Cerebellar nuclear complex (tissue), 1 donor: ENCODE measurements around the gene KCMF1.

ENCODE experiments used
- DNase-seq, 2 experiments: peaks; one replicate each; lab custom pipeline; 2025; lab: John Stamatoyannopoulos, UW

Gene KCMF1

DNA sequence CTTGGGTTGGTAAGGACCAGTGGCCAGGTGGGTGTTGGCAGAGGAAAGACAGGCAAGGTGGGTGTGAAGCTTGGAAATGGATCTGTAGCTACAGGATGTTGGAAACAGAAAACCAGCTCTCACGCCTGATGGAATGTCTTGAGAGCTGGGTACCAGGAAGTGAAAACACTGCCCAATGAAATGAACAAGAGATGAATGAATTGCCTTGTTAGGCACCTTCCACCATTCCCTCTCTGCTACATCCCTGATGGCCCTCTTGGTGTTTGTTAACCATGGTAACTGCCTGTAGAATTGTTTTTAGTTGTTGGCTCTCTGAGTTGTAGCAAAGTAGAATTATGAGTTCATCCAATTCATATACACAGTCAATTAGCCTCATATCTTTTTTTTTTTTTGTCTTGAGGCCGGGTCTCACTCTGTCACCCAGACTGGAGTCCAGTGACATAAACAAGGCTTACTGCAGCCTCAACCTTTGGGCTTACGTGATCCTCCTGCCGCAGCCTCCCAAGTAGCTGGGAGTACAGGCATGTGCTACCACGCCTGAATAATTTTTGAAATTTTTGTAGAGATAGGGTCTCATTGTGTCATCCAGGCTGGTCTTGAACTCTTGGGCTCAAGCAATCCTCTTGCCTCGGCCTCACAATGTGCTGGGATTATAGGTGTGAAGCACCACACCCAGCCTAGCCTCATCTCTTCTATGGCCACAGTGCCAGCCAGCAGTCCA lies 9.5 kb downstream of the KCMF1 start:
- DNase-seq = no peak

DNA sequence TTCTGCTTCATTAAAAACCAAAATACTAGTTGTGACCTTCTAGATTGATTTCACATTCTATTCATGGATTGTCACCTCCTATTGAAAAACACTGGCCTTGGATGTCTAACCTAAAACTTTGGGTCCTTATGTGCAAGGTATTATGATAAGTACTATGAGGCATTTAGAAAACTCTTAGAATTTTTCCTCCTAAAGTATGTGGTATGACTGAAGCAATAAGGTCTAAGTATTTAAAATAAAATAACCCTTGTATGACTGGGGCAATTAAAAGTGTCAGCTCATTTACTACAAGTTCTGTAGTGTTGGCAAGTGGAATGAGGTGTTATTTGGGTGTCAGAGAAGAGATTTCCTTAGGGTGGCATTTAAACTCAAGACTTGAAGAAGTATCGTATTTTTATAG lies 15.1 kb downstream of the KCMF1 start:
- DNase-seq = no peak

GRCh38 chr2:84989422-84989821 lies 18.5 kb downstream of the KCMF1 start:
- DNase-seq = no peak

DNA sequence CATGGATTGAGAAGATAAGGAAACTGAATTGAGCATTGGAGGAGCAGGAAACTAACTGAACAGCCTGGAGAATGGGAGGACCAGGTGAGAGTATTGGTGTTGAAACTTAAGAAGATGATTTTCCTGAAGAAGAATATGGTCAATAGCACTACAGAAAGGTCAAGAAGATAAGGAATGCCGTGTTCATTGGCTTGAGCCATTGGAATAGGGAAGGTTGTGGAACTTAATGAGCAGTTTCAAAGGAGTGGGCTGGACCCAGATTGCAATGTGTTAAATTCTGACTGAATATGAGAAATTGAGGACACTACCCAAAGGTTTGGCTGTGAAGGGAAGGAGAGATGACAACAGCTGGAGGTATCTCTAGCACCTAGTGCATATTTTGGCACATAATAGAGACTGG lies 19.0 kb downstream of the KCMF1 start:
- DNase-seq = no peak

- DNase-seq = no peak
Measured at GRCh38 chr2:84991404-84992160, 20.6 kb downstream of the KCMF1 start.

- no peak for DNase-seq
Measured at GRCh38 chr2:84995826-84996225, 24.9 kb downstream of the KCMF1 start.

- DNase-seq = no peak
Measured at GRCh38 chr2:84996909-84997308, 25.9 kb downstream of the KCMF1 start.

DNA sequence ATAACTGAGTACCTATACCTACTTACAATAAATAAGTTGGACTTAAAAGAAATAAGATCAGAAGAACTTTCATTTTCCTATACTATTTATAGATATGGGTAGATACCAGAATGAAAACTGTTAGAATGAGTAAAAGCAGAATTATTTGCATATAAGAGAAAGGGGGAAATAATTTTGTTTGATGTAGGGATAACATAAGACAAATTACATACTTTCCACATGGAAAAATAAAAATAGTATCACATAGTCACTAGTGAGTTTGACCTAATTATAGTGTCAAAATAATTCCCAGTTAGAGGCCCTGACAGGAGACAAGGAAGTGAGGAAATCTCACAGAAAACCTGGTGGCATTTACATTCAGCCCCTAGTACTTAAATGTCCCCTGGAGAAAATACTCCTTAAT lies 28.6 kb downstream of the KCMF1 start:
- DNase-seq = no peak

GRCh38 chr2:85001595-85001994 lies 30.6 kb downstream of the KCMF1 start:
- no peak for DNase-seq

DNA sequence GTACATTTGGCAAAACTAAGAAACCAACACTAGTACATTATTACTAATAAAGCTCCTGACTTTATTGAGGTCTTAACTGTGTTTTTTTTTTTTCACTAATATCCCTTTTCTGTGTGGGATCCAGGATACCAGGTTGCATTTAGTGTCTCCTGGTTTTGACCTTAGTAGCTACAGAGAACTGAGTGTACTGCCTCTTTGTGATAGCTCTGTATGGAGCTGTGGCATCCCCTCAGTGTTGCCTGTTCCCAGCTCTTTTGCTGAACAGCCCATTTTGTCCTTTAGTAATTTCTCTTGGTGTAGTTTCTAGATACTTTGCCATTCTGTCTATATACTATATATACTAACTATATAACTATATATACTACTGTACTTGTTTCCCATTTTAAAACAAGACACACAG lies 31.6 kb downstream of the KCMF1 start:
- no peak for DNase-seq

DNA sequence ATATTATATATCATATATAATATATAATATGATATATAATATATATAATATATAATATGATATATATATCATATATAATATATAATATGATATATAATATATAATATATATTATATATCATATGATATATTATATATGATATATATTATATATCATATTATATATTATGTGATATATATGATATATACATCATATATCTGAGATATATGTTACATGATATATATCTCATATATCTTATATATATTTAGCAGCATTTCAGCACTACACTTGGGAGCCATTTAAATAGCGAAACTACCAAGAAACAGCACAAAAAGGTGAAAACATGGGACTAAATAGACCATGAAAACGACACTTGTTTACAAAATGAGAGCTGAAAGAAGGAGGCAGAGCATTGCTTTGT lies 37.3 kb downstream of the KCMF1 start:
- DNase-seq = no peak

- DNase-seq = no peak
Measured at GRCh38 chr2:85009019-85009618, 38.2 kb downstream of the KCMF1 start.

- DNase-seq = no peak
Measured at GRCh38 chr2:85010404-85010803, 39.4 kb downstream of the KCMF1 start.

GRCh38 chr2:85011098-85011497 lies 40.1 kb downstream of the KCMF1 start:
- DNase-seq = no peak

GRCh38 chr2:85011747-85012146 lies 40.8 kb downstream of the KCMF1 start:
- no peak for DNase-seq

GRCh38 chr2:85012431-85012830 lies 41.5 kb downstream of the KCMF1 start:
- no peak for DNase-seq

- DNase-seq = no peak
Measured at GRCh38 chr2:85012855-85013254, 41.9 kb downstream of the KCMF1 start.

DNA sequence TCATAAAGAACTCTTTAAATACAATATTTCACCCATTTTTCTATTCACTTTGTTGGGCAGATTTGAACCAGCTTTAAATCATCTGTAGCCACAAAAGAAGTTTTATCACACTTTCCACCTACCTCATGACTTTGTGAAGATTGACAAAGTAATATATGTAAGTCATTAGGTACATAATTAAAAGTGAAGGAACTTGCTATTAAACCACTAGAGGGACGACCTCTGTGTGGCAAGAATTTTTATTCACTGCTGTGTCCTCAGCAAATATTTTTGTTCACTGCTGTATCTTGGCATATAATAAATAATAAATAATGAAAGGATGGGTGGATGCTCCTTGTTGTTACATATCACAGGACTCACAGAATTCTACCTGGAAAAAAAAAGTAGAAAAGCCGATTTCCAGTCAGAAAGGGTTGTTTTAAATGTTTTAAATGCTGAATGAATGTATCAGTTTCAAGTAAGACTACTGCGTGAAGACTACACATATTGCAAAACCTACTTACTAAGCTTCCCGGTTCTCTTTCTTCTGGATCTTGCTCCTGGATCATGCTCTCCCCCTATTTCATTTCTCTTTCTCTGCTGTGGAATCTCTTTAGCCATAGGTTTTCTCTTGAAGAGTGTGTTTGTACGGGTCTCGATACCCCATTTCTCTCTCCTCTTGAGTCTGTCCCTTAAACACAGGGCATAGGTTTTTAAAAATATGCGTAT lies 44.8 kb downstream of the KCMF1 start:
- no peak for DNase-seq

- DNase-seq = no peak
Measured at GRCh38 chr2:85016446-85016845, 45.5 kb downstream of the KCMF1 start.

DNA sequence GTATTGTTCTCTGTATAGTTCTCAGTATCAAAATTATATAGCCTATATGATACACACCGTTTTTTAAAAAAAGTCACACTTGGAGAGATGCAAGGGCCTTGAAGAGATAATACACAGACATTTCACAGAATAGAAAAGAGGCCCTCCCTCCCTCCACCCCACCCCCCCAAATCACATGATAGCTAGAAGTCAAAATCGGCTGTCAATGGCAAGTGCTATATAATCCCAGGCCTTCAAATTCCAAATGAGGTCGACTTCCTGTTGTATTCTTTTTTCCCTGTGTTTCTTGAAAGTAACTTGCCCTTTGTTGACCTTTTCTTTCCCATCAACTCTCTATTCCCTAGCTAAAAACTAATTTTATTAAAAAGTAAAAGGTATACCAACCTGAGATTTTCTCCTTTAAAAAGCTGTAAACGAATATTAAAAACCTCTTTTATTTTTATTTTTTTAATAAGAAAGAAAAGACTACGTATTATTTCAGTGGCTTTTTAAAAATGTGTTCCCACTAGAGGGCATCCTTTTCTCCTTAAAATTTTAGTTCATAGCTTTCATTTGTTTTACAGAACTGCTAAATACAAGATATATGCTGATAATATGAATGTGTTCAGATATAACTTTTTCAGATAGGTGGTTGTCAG lies 46.6 kb downstream of the KCMF1 start:
- DNase-seq = no peak

GRCh38 chr2:85018049-85018447 lies 47.1 kb downstream of the KCMF1 start:
- DNase-seq = no peak

DNA sequence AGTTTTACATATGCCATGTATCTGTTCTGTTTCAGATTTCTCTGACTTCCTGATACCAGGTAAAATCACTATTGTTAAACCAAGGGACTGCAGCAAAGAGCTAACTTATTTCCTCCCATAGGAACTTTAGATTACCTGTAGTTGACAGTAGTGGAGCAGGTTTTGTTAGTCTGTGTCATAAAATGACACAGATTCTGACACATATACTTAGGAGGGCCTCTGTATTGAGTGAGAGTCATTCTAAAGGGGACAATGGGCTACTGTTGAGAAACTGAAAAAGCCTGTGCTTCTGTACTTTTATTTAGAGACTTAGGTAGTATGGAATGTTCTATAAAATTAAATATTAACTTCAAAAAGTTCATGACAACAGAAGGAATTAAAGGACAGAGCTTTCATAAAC lies 48.2 kb downstream of the KCMF1 start:
- DNase-seq = no peak
